NCI-H82 treated with DMSO at 0.1 percent for 48 hours (cell line): ENCODE measurements around the gene PRIMA1.

Experiments
- DNase-seq: peaks from one replicate; lab custom pipeline; 2025; ENCODE audit not compliant: unreplicated experiment; lab: John Stamatoyannopoulos, UW

The PRIMA1 gene

GRCh38 chr14:93713726-93714405 lies 74.4 kb downstream of the PRIMA1 start:
- DNase-seq: no peak

- DNase-seq: no peak
Measured at GRCh38 chr14:93712838-93713724, 75.2 kb downstream of the PRIMA1 start.

GRCh38 chr14:93712079-93712837 lies 76.0 kb downstream of the PRIMA1 start:
- no peak for DNase-seq

- no peak for DNase-seq
Measured at GRCh38 chr14:93709249-93709648, 79.0 kb downstream of the PRIMA1 start.

- no peak for DNase-seq
Measured at GRCh38 chr14:93708800-93709199, 79.5 kb downstream of the PRIMA1 start.

GRCh38 chr14:93708311-93708734 lies 80.0 kb downstream of the PRIMA1 start:
- DNase-seq: no peak

- no peak for DNase-seq
Measured at GRCh38 chr14:93707475-93707874, 80.8 kb downstream of the PRIMA1 start.

GRCh38 chr14:93706360-93706955 lies 81.8 kb downstream of the PRIMA1 start:
- no peak for DNase-seq

GRCh38 chr14:93705513-93706156 lies 82.7 kb downstream of the PRIMA1 start:
- no peak for DNase-seq

GRCh38 chr14:93703941-93704340 lies 84.3 kb downstream of the PRIMA1 start:
- no peak for DNase-seq

- DNase-seq: no peak
Measured at GRCh38 chr14:93702946-93703345, 85.3 kb downstream of the PRIMA1 start.

- no peak for DNase-seq
Measured at GRCh38 chr14:93701562-93701961, 86.7 kb downstream of the PRIMA1 start.

GRCh38 chr14:93700928-93701327 lies 87.4 kb downstream of the PRIMA1 start:
- no peak for DNase-seq

GRCh38 chr14:93693914-93694313 lies 94.4 kb downstream of the PRIMA1 start:
- DNase-seq: no peak

- no peak for DNase-seq
Measured at GRCh38 chr14:93691042-93691780, 97.1 kb downstream of the PRIMA1 start.

GRCh38 chr14:93690146-93690545 lies 98.1 kb downstream of the PRIMA1 start:
- no peak for DNase-seq

- DNase-seq: no peak
Measured at GRCh38 chr14:93688820-93689219, 99.5 kb downstream of the PRIMA1 start.

- no peak for DNase-seq
Measured at GRCh38 chr14:93688239-93688666, 100.0 kb downstream of the PRIMA1 start.

GRCh38 chr14:93686268-93686667 lies 102.0 kb downstream of the PRIMA1 start:
- DNase-seq: no peak
